NCI-H1694 treated with DMSO at 0.1 percent for 48 hours (cell line): ENCODE data around the gene BET1.
A peak's percentile ranks its signal among the peaks of the same experiment; 100 is the strongest.
"Not testable (repeated sequence)": the region's sequence is repeated elsewhere in the genome, so short reads cannot be mapped to it uniquely, and the experiment has no call there.

Experiments used
- DNase-seq: peaks from one replicate; lab custom pipeline; 2025; lab: John Stamatoyannopoulos, UW

Gene BET1

GRCh38 chr7:94004024-94004951 lies at the start of gene BET1:
Gene BET1, minus strand, starts transcription at chr7:94004355. Its CDS starts 139 bp downstream, at chr7:94004216.
- peak; percentile 89 for DNase-seq

GRCh38 chr7:94053532-94053931 lies 49.4 kb upstream of the BET1 start:
- DNase-seq: no peak

GRCh38 chr7:94052398-94053180 lies 48.4 kb upstream of the BET1 start:
- DNase-seq: no peak

- DNase-seq: no peak
Measured at GRCh38 chr7:94050046-94050445, 45.9 kb upstream of the BET1 start.

- DNase-seq: no peak
Measured at GRCh38 chr7:94049615-94050014, 45.5 kb upstream of the BET1 start.

- no peak for DNase-seq
Measured at GRCh38 chr7:94048755-94049154, 44.6 kb upstream of the BET1 start.

- no peak for DNase-seq
Measured at GRCh38 chr7:94047956-94048355, 43.8 kb upstream of the BET1 start.

- DNase-seq: no peak
Measured at GRCh38 chr7:94045581-94045980, 41.4 kb upstream of the BET1 start.

GRCh38 chr7:94044806-94045205 lies 40.7 kb upstream of the BET1 start:
- no peak for DNase-seq

GRCh38 chr7:94043299-94043698 lies 39.1 kb upstream of the BET1 start:
- DNase-seq: no peak

GRCh38 chr7:94042381-94042780 lies 38.2 kb upstream of the BET1 start:
- DNase-seq: no peak

- DNase-seq: no peak
Measured at GRCh38 chr7:94041529-94041928, 37.4 kb upstream of the BET1 start.

- DNase-seq: no peak
Measured at GRCh38 chr7:94040254-94040653, 36.1 kb upstream of the BET1 start.

- DNase-seq: no peak
Measured at GRCh38 chr7:94039368-94040035, 35.3 kb upstream of the BET1 start.

- DNase-seq: no peak
Measured at GRCh38 chr7:94031865-94032264, 27.7 kb upstream of the BET1 start.

GRCh38 chr7:94030634-94031033 lies 26.5 kb upstream of the BET1 start:
- DNase-seq: no peak

- no peak for DNase-seq
Measured at GRCh38 chr7:94029976-94030375, 25.8 kb upstream of the BET1 start.

GRCh38 chr7:94028768-94029167 lies 24.6 kb upstream of the BET1 start:
- DNase-seq: no peak

- DNase-seq: not testable (repeated sequence)
Measured at GRCh38 chr7:94026619-94027018, 22.5 kb upstream of the BET1 start.

GRCh38 chr7:94022550-94022949 lies 18.4 kb upstream of the BET1 start:
- no peak for DNase-seq

- DNase-seq: no peak
Measured at GRCh38 chr7:94016786-94017185, 12.6 kb upstream of the BET1 start.

- DNase-seq: no peak
Measured at GRCh38 chr7:94015538-94015937, 11.4 kb upstream of the BET1 start.

GRCh38 chr7:94012746-94013145 lies 8.6 kb upstream of the BET1 start:
- no peak for DNase-seq
